SK-N-MC (cell line): ENCODE data around the gene LGALS7B.
"Not testable (repeated sequence)": the region's sequence is repeated elsewhere in the genome, so short reads cannot be mapped to it uniquely, and the experiment has no call there.

Experiments used
- EZH2 ChIP-seq: fragments of 200-600 bp; sonication (generic); IDR thresholded peaks from one replicate; pipeline ENCODE4 v1.6.1; 2017; ENCODE audit warnings: antibody characterized with exemption
- POLR2AphosphoS5 ChIP-seq: IDR thresholded peaks from 2 replicates; pipeline ENCODE4 v1.6.1; 2012; ENCODE audit warnings: mild to moderate bottlenecking, low read depth, low read length, borderline replicate concordance

DNA sequence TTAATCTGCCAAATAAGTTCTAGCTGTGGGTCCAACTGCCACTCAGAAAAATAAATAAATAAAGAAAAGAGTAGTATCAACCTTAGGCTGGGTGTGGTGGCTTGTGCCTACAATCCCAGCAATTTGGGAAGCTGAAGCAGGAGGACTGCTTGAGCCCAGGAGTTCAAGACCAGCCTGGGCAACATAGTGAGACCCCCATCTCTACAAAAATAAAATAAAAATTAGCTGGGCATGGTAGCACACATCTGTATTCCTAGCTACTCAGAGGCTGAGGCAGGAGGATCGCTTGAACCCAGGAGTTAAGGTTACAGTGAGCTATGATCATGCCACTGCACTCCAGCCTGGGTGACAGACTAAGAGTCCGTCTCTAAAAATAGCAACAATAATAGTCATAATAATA is 24.9 kb downstream of the LGALS7B start:
- not testable (repeated sequence) for TF ChIP-seq EZH2, POLR2AphosphoS5
